GM12878 (cell line): Measurements from ENCODE around the gene TMEM198. TPM values are rescaled to one million over a fixed set of nuclear protein-coding genes. Genes with fewer than 3 reads are reported as not detected.
A peak's percentile ranks its signal among the peaks of the same experiment; 100 is the strongest.

Experiments
- ATAC-seq: fragments of 200-7000 bp; cut with Tn5 transposase; 3 replicates; pipeline ENCODE4 v1.9.1; 2020; ENCODE audit warnings: mild to moderate bottlenecking, moderate library complexity
- BruUV-seq: library from RNA; stranded (reverse); fragments of 400-500 nt; replicated peaks from 2 replicates; lab custom pipeline; 2021; lab: Mats Ljungman, UMichigan
- CTCF ChIA-PET: fragments of 300-600 bp; sonication (Branson Sonifier 250); formaldehyde crosslinking; extraction: SDS; loops from one replicate; lab custom pipeline; 2021; ENCODE audit warnings: inconsistent platforms; lab: Yijun Ruan, JAX
- POLR2A ChIA-PET: fragments of 350-600 bp; formaldehyde crosslinking; extraction: SDS; loops from one replicate; lab custom pipeline; 2021; ENCODE audit warnings: inconsistent platforms; lab: Charles Lee
- RAD21 ChIA-PET: fragments of 300-600 bp; sonication (Branson Sonifier 250); formaldehyde crosslinking; loops from one replicate; lab custom pipeline; 2023; ENCODE audit warnings: antibody characterized with exemption; ENCODE audit not compliant: unreplicated experiment; lab: Charles Lee
- SMC1A ChIA-PET: fragments of 300-600 bp; sonication (Branson Sonifier 250); formaldehyde crosslinking; loops from one replicate; lab custom pipeline; 2023; ENCODE audit not compliant: unreplicated experiment, uncharacterized antibody; lab: Charles Lee
- DNase-seq: peaks from one replicate; pipeline ENCODE4 v3.0.0-alpha.2; 2011; ENCODE audit warnings: low read depth, low spot score
- FAIRE-seq: peaks from 3 replicates; lab custom pipeline; 2011; peaks lifted over from hg19 to GRCh38; lab: Jason Lieb, UNC
- H2AFZ ChIP-seq: 2 replicates; pipeline ENCODE4 v1.6.0; 2011; ENCODE audit warnings: low read depth, low read length, control low read depth; ENCODE audit not compliant: control insufficient read depth
- H3K27ac ChIP-seq: 2 replicates; pipeline ENCODE4 v1.5.1; 2011; ENCODE audit warnings: control low read depth; ENCODE audit not compliant: control insufficient read depth, insufficient read depth
- H3K27me3 ChIP-seq, 2 experiments: replicated peaks in 1 of 2; 2 replicates each; pipeline versions ENCODE4 v1.6.0 to v1.6.1; 2011; ENCODE audit warnings: low read length in 1 of 2; ENCODE audit not compliant: control insufficient read depth in 2 of 2, insufficient read depth in 2 of 2
- H3K36me3 ChIP-seq, 2 experiments: 2 replicates each; pipeline ENCODE4 v1.5.1; 2011; ENCODE audit warnings: low read length in 1 of 2; ENCODE audit not compliant: control insufficient read depth in 2 of 2, insufficient read depth in 2 of 2
- H3K4me1 ChIP-seq: 2 replicates; pipeline ENCODE4 v1.6.1; 2011; ENCODE audit warnings: mild to moderate bottlenecking, low read length, moderate library complexity, mixed read lengths; ENCODE audit not compliant: control insufficient read depth, insufficient read depth
- H3K4me2 ChIP-seq: 2 replicates; pipeline ENCODE4 v1.6.0; 2011; ENCODE audit warnings: control low read depth; ENCODE audit not compliant: control insufficient read depth, insufficient read depth
- H3K4me3 ChIP-seq: fragments of 200-600 bp; sonication (generic); 2 replicates; pipeline ENCODE4 v1.5.1; 2016
- H3K79me2 ChIP-seq: 2 replicates; pipeline ENCODE4 v1.6.0; 2011; ENCODE audit warnings: low read length; ENCODE audit not compliant: control insufficient read depth, insufficient read depth
- H3K9ac ChIP-seq: 2 replicates; pipeline ENCODE4 v1.8.0; 2011; ENCODE audit warnings: low read length, control low read depth, mixed read lengths; ENCODE audit not compliant: control insufficient read depth, insufficient read depth
- H3K9me3 ChIP-seq: replicated peaks from 3 replicates; pipeline ENCODE4 v1.5.1; 2011; ENCODE audit warnings: mild to moderate bottlenecking, low read length; ENCODE audit not compliant: control insufficient read depth, insufficient read depth
- H4K20me1 ChIP-seq: 2 replicates; pipeline ENCODE4 v1.6.0; 2011; ENCODE audit not compliant: control insufficient read depth, insufficient read depth
- CEBPB ChIP-seq, 2 experiments: fragments of 150-350 bp in 1 of 2; IDR thresholded peaks; 2 replicates each; pipeline ENCODE4 v1.6.1; 2012 to 2014; ENCODE audit warnings: low read depth in 2 of 2, low read length in 2 of 2, borderline replicate concordance in 1 of 2, inconsistent platforms in 1 of 2
- CHD1 ChIP-seq: IDR thresholded peaks from 2 replicates; pipeline ENCODE4 v1.6.1; 2012; ENCODE audit warnings: low read depth, low read length, improper control_type of control experiment
- FOXM1 ChIP-seq: IDR thresholded peaks from 2 replicates; pipeline ENCODE4 v1.6.1; 2012; ENCODE audit warnings: low read depth, mild to moderate bottlenecking, inconsistent platforms, low read length, moderate library complexity
- NR2C1 ChIP-seq: fragments of 450-650 bp; IDR thresholded peaks from 2 replicates; pipeline ENCODE4 v1.6.1; 2017; ENCODE audit warnings: antibody characterized with exemption, mild to moderate bottlenecking, moderate library complexity
- POLR2A ChIP-seq: IDR thresholded peaks from 2 replicates; pipeline ENCODE4 v1.6.1; 2011; ENCODE audit warnings: low read depth, mild to moderate bottlenecking, low read length
- RAD21 ChIP-seq: IDR thresholded peaks from 2 replicates; pipeline ENCODE4 v1.6.1; 2011; ENCODE audit warnings: mild to moderate bottlenecking, low read depth, low read length, moderate library complexity; ENCODE audit not compliant: insufficient read depth
- ZNF207 ChIP-seq: fragments of 450-650 bp; IDR thresholded peaks from 2 replicates; pipeline ENCODE4 v1.6.1; 2014; ENCODE audit warnings: antibody characterized with exemption, mild to moderate bottlenecking, borderline replicate concordance
- ZSCAN29 ChIP-seq: fragments of 450-650 bp; IDR thresholded peaks from 2 replicates; pipeline ENCODE4 v1.6.1; 2017; ENCODE audit warnings: mild to moderate bottlenecking, moderate library complexity
- WGBS: methylation state at CpG from one replicate; pipeline ENCODE4 v1.1.6; 2016; ENCODE audit warnings: low lambda C conversion rate; ENCODE audit not compliant: insufficient replicate concordance, insufficient coverage; ENCODE audit errors: missing lambda C conversion rate; 5-methylcytosine and 5-hydroxymethylcytosine counted together
- in situ Hi-C: fragments of 300-500 bp; cut with MboI; formaldehyde crosslinking; loops from 9 replicates; pipeline ENCODE4 v1.14.3; 2018; ENCODE audit warnings: mixed read lengths
- intact Hi-C: fragments of 100-400 bp; cut with micrococcal nuclease; formaldehyde crosslinking; loops from one replicate; pipeline ENCODE4 v1.14.2; 2022; ENCODE audit not compliant: unreplicated experiment
- polyA plus RNA-seq, 11 experiments: library from polyadenylated mRNA; depleted of rRNA in 4 of 11; unstranded in 6 of 11; stranded (reverse) in 5 of 11; fragments of >200 nt; fragmentation: Nextera tagmentation in 4 of 11; fragmentation: Illumina TruSeq in 1 of 11; extraction: Ambion mirVana in 4 of 11; extraction: Trizol in 1 of 11; gene quantifications; 1 replicate in 1 of 11; 2 replicates in 10 of 11; pipeline versions ENCODE4 v1.2.1 to v1.2.3, GENCODE V29; 2011 to 2016; ENCODE audit warnings: inconsistent platforms in 2 of 11, missing spikeins in 2 of 11, low read depth in 1 of 11
- total RNA-seq, 4 experiments: library from RNA; depleted of rRNA in 3 of 4; stranded (reverse); fragments of >200 nt in 3 of 4; fragmentation: Illumina TruSeq in 1 of 4; extraction: Trizol in 1 of 4; gene quantifications; 2 replicates each; pipeline versions ENCODE4 v1.2.1 to v1.2.3, GENCODE V29; 2013 to 2021
- TF ChIP-seq, protein P1 (sequence below), 3 experiments: IDR thresholded peaks in 2 of 3; conservative IDR thresholded peaks in 1 of 3; 2 replicates each; pipeline ENCODE4 v1.5.1; 2011; ENCODE audit warnings: low read depth in 3 of 3, low read length in 3 of 3, mild to moderate bottlenecking in 3 of 3, control low read depth in 2 of 3, moderate library complexity in 2 of 3, inconsistent platforms in 1 of 3, mixed read lengths in 1 of 3; ENCODE audit not compliant: control insufficient read depth in 2 of 3, insufficient read depth in 1 of 3; ENCODE audit errors: extremely low read depth in 1 of 3

TMEM198 gene
- total and polyA plus RNA-seq, 10 of the 15 experiments (the other 5 are each of a cell fraction or from before 2014, with no cell fraction given), result 0.16 to 1.2 (median 0.65) TPM; not detected in 2

DNA sequence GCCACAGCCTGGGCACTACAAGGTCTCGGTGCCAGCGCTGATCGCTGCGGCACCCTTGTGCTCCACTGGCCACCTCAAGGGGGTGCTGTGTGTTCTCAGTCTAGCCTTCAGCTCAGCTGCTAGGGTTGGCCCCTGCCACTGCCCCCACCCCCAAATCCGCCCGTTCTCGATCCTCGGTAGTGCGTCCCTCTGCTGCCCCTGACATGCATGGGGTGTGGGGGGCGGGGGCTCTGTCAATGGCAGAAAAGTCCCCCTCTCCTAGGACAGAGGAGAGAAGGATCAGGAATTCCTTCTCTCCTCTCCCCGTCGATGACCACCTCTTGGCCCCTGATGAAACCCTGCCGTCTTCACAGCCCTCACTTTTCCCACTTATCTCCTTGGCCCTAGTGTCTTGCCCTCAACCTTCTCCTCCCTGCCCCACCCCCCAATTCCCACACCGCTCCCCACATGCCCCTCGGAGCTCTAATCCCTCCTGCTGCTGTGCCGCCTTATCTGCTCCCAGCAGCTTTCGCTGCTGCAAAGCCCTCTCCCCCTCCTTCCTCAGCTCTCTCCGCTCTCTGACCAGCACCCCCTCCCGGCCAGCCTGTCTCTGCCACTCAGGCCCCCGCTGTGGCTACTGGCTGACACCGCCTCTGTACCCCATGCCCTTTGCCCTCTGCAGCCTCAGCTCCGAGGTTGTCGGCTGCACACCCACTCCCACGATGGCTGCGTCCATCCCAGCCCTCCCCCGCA is 33.9 kb upstream of the TMEM198 start:
- ATAC-seq (peak; percentile 88), DNase-seq (no peak), FAIRE-seq (no peak)
- peaks cover 12 to 14% of the 10 kb centered on the region in 2 experiments; a peak in 3 of 4 replicates for H3K27me3 ChIP-seq
- TF ChIP-seq NR2C1 (0 out of 2 replicates have a peak, but pooled peaks have one; percentile 13), CHD1 (no peak), FOXM1 (no peak), ZSCAN29 (no peak), POLR2A (no peak), ZNF207 (no peak), RAD21 (0 out of 2 replicates have a peak, but pooled peaks have one; percentile 12), CEBPB (IDR thresholded peaks at IDR 0.05; ENCODE audit: borderline replicate concordance in 1 of 2, low read depth in 2 of 2, low read length in 2 of 2) (no peak)
- TF ChIP-seq, protein P1, sequence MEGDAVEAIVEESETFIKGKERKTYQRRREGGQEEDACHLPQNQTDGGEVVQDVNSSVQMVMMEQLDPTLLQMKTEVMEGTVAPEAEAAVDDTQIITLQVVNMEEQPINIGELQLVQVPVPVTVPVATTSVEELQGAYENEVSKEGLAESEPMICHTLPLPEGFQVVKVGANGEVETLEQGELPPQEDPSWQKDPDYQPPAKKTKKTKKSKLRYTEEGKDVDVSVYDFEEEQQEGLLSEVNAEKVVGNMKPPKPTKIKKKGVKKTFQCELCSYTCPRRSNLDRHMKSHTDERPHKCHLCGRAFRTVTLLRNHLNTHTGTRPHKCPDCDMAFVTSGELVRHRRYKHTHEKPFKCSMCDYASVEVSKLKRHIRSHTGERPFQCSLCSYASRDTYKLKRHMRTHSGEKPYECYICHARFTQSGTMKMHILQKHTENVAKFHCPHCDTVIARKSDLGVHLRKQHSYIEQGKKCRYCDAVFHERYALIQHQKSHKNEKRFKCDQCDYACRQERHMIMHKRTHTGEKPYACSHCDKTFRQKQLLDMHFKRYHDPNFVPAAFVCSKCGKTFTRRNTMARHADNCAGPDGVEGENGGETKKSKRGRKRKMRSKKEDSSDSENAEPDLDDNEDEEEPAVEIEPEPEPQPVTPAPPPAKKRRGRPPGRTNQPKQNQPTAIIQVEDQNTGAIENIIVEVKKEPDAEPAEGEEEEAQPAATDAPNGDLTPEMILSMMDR (IDR thresholded peaks at IDR 0.05 in 2 of 3, conservative IDR thresholded peaks at IDR 0.05 in 1 of 3; ENCODE audit: control insufficient read depth in 2 of 3, extremely low read depth in 1 of 3, insufficient read depth in 1 of 3, low read depth in 3 of 3, low read length in 3 of 3), result peak; percentile 45 to 69 (median 63)
- intact Hi-C loops (no loop called here), in situ Hi-C loops (no loop called here)
- POLR2A ChIA-PET, result no interaction called here
- CTCF ChIA-PET, result interaction anchor here (0.7 to 3.4 kb wide), 7 partner anchors 10 to 52 kb away, joined by 3 to 26 read pairs (median 5); partner anchors contain the start of gene GMPPA
- H3K79me2 ChIP-seq, result no peaks in the 10 kb centered on the region
- H3K27ac ChIP-seq, result no peak overlapping the region
- 4% methylated on average over 23 of the region's 26 CpGs for WGBS
- RAD21 ChIA-PET, result interaction anchor here (1.6 to 2.4 kb wide), 3 partner anchors 11 to 20 kb away, joined by 7 to 9 read pairs (median 8); partner anchors contain the start of gene GMPPA
- H3K4me3 ChIP-seq, result no peak overlapping the region
- no peaks in the 10 kb centered on the region; a peak in 1 of 4 replicates for H3K36me3 ChIP-seq
- no peaks in the 10 kb centered on the region for H3K4me1 ChIP-seq
- H3K4me2 ChIP-seq, result no peak overlapping the region
- no peaks in the 10 kb centered on the region for H3K9me3 ChIP-seq
- BruUV-seq, result no TSS peak
- H2AFZ ChIP-seq, result no peak overlapping the region
- H4K20me1 ChIP-seq, result no peaks in the 10 kb centered on the region
- no peak overlapping the region for H3K9ac ChIP-seq
- SMC1A ChIA-PET, result no interaction called here
